Fibroblast of upper back skin (primary cell): ENCODE results near the gene SLC26A8.

Experiments
- DNase-seq: peaks from one replicate; pipeline ENCODE4 v3.0.0-alpha.2; 2013

The SLC26A8 gene

GRCh38 chr6:36023996-36024795, at the start of gene SLC26A8:
SLC26A8 (minus strand) TSS chr6:36024641; CDS start chr6:36019707, 4,934 bp downstream.
- no peak for DNase-seq

GRCh38 chr6:36073587-36073986, 49.1 kb upstream of the SLC26A8 start:
- DNase-seq, result no peak

GRCh38 chr6:36072681-36073080, 48.2 kb upstream of the SLC26A8 start:
- no peak for DNase-seq

- no peak for DNase-seq
These were observed 47.3 kb upstream of the SLC26A8 start for GRCh38 chr6:36071714-36072113.

- DNase-seq, result no peak
These were observed 46.8 kb upstream of the SLC26A8 start for GRCh38 chr6:36071281-36071680.

- no peak for DNase-seq
These were observed 45.8 kb upstream of the SLC26A8 start for GRCh38 chr6:36070252-36070651.

GRCh38 chr6:36069573-36069972, 45.1 kb upstream of the SLC26A8 start:
- DNase-seq, result no peak

GRCh38 chr6:36068586-36068985, 44.1 kb upstream of the SLC26A8 start:
- DNase-seq, result no peak

- DNase-seq, result no peak
These were observed 43.6 kb upstream of the SLC26A8 start for GRCh38 chr6:36068012-36068392.

- DNase-seq, result no peak
These were observed 43.1 kb upstream of the SLC26A8 start for GRCh38 chr6:36067374-36068011.

GRCh38 chr6:36066817-36067216, 42.4 kb upstream of the SLC26A8 start:
- no peak for DNase-seq

GRCh38 chr6:36065916-36066315, 41.5 kb upstream of the SLC26A8 start:
- no peak for DNase-seq

GRCh38 chr6:36064770-36065396, 40.4 kb upstream of the SLC26A8 start:
- no peak for DNase-seq

GRCh38 chr6:36063318-36064060, 39.0 kb upstream of the SLC26A8 start:
- no peak for DNase-seq

- no peak for DNase-seq
These were observed 37.8 kb upstream of the SLC26A8 start for GRCh38 chr6:36062247-36062646.

GRCh38 chr6:36061236-36061635, 36.8 kb upstream of the SLC26A8 start:
- DNase-seq, result no peak

- no peak for DNase-seq
These were observed 31.7 kb upstream of the SLC26A8 start for GRCh38 chr6:36056178-36056577.

GRCh38 chr6:36054956-36055355, 30.5 kb upstream of the SLC26A8 start:
- no peak for DNase-seq

GRCh38 chr6:36054415-36054814, 30.0 kb upstream of the SLC26A8 start:
- no peak for DNase-seq

- DNase-seq, result no peak
These were observed 29.4 kb upstream of the SLC26A8 start for GRCh38 chr6:36053878-36054277.

- DNase-seq, result peak; percentile 20
These were observed 27.7 kb upstream of the SLC26A8 start for GRCh38 chr6:36052097-36052496.

GRCh38 chr6:36050947-36051710, 26.7 kb upstream of the SLC26A8 start:
- DNase-seq, result no peak

GRCh38 chr6:36050305-36050704, 25.9 kb upstream of the SLC26A8 start:
- no peak for DNase-seq
